HG02571 (cell line): ENCODE data around the gene UGT1A6.

Experiments used
- ATAC-seq: cut with Tn5 transposase; IDR thresholded peaks from one replicate; pipeline ENCODE4 v1.9.1; 2021; ENCODE audit warnings: mild to moderate bottlenecking, moderate library complexity; ENCODE audit not compliant: unreplicated experiment

UGT1A6 gene

DNA sequence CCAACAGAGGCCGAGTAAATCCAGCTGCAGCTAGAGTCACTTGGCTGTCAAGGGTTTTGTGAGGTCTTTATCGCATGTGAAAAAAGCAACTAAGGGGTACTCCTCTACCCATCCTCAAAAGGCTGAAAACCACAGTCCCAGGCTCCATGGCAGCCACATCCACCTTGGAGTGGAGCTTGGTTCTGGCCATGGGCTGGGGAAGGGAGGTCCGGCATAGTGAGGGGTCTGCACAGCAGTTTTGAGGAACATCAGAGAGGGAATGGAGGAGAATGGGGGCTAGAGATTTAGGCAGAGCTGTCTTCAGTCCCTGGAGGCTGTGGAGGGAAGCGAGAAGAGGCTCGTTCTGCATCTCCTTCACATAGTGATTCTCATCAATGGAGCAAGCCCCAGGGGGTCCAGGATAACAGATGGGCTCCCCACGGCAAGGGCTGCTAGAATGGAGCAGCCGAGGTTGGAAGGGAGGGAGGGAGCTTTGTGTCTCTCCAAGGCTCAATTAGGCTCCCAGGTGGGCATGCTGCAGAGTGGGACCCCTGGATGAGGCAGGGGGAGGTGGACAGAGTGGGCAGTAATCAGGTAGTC is 106.5 kb downstream of the UGT1A6 start:
- no peak for ATAC-seq

DNA sequence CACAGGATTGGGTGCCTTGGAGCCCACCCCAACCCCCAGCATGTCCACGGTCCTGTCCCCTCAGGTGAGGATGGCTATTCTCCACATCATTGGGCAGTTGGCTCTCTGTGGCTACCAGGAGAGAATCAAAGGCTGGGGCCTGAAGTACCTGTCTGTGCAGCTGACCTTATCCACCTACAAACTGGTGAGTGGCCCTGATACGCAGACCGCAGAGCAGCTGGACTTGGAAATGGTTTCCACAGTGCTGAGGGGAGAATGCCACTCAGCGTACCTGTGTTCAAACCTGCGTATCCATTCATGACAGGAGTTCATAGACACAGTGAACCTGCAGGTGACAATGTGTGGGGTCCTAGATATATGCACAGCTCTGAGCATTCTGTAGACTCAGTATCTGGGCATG is 107.0 kb downstream of the UGT1A6 start:
- no peak for ATAC-seq

- no peak for ATAC-seq
Observed at GRCh38 chr2:233800208-233800607, 107.5 kb downstream of the UGT1A6 start.

GRCh38 chr2:233801357-233802131 is 108.9 kb downstream of the UGT1A6 start:
- ATAC-seq, result no peak

DNA sequence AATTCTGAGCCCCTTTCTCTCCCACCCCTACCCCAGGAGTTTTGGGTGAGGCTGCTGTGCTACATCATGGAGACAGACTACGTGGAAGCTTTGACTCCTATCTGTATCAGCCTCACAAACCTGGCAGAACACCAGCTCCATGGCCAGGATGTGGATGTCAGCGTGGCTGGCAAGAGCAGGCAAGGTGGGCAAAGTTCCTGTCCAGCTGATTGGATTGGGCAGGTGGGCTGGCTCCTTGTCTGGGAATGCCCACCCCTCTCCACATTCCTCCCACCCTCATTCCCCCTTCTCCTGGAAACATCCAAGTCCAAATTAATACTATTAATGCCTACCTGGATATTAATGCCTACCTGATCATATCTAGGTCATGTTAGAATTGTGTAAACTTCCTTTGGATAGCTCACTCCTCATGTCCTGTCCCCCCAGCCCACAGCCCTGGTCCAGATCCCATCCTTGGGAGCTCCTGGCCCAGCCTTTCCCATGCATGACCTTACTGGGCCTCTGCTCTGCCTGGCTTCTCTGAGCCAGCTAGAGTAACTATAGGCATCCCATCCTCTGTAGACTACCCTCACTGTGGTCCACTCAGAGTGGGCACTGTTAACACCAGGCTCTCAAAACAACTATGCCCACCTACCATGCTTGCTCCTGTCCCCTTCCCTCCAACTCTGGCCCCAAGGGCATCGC is 109.6 kb downstream of the UGT1A6 start:
- ATAC-seq, result no peak

GRCh38 chr2:233803292-233803911 is 110.7 kb downstream of the UGT1A6 start:
- ATAC-seq, result no peak

DNA sequence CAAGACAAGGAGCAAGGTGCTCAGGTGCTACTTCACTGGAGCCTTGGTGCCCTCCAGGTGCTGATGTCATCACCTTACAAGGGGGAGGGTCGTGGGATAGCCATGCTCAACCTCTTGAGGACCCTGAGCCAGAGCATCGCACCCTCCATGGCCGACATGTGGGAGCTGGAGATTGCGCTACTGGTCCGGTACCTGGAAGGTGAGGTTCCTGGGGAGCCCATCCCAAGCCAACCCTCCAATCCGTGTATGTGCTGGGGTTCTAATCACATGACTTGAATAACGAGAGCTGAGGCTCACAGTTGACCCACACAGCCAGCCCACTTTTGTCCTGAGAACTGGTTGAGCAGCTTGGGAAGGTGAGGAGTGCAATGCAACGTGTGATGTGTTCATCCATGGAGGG is 111.3 kb downstream of the UGT1A6 start:
- no peak for ATAC-seq

DNA sequence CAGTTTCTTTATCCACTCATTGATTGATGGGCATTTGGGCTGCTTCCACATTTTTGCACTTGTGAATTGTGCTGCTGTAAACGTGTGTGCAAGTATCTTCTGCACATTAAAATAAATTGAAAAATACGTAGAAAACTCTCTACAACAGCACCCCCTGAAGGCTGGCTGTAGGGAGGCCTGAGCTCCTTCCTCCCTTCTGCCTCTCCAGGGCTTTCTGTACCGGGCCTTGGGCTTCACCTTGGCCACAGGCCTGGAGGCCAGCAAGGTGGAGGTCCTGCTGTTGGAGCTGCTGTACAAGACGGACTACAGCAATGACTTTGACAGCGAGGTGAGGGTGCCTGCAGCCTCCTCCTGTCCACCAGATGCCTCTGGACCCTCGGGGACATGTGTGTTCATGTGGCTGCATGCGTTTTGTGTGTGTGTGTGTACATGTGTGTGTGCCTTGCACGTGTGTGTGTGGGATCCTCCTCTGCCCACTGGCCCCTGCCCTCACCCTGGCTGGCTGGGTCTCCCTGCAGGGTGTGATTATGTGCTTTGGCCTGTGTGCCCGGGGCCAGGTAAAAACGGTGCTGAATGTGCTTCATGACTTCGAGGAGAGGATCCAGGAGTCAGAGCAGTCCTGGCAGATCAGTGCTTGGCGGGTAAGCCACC is 114.7 kb downstream of the UGT1A6 start:
- ATAC-seq, result no peak

DNA sequence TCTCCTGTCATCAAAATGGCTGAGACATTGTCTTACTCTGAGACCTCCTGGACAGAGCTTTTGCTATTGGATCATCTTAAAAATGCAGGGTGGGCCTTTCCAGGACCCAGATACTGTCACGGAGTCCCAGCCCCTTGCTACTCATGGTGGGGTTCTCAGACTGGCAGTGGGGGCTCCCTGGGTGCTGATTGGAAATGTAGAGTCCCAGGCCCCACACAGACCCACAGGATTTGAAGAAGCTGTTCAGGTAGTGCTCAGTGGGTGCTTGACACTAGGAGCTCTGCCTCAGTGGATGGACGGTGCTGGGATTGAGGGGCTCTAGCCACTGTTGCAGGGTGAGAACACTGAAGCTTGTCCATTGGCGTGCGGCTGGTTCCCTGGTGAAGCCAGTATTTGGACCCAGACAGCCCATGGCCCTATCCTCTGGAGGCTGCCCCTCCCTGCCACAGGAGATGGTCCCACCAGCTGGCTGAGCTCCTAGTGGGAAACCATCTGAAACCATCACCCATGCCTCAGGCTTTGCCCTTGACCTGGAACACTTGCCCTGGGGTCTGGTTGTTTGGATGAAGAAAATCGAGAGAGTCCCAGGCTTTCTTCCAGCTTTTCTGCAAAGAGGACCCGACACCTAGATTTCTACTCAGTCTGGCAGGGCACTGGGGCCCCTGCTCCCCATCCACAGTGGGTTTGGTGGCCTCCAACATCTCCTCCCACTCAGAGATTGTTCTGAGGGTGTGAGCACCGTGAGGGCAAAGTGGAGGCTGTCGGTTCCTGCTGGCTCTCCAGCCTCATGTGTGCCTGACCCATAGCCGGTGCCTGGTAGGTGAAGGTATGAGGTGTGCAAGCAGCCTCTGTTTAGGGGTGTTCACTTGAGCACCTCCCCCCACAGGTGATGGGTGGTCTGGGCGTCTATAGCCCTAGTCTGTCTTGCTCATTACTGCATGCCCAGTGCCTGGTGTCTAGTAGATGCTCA is 115.6 kb downstream of the UGT1A6 start:
- no peak for ATAC-seq

DNA sequence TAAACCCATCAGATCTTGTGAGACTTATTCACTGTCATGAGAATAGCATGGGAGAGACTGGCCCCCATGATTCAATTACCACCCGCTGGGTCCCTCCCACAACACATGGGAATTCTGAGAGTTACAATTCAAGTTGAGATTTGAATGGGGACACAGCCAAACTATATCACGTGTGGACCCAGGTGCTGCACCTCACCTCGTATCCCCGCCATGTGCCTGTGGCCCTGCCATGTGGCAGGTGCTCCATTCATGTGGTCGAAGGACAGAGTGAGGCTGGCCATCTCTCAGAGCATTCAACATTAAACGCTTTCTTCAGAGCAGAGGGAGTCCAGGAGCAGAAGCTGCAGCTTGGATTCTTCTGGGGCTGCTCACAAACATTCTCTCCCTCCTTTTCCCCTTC is 117.7 kb downstream of the UGT1A6 start:
- no peak for ATAC-seq

GRCh38 chr2:233811087-233811486 is 118.4 kb downstream of the UGT1A6 start:
- no peak for ATAC-seq

GRCh38 chr2:233811732-233812131 is 119.0 kb downstream of the UGT1A6 start:
- ATAC-seq, result no peak

DNA sequence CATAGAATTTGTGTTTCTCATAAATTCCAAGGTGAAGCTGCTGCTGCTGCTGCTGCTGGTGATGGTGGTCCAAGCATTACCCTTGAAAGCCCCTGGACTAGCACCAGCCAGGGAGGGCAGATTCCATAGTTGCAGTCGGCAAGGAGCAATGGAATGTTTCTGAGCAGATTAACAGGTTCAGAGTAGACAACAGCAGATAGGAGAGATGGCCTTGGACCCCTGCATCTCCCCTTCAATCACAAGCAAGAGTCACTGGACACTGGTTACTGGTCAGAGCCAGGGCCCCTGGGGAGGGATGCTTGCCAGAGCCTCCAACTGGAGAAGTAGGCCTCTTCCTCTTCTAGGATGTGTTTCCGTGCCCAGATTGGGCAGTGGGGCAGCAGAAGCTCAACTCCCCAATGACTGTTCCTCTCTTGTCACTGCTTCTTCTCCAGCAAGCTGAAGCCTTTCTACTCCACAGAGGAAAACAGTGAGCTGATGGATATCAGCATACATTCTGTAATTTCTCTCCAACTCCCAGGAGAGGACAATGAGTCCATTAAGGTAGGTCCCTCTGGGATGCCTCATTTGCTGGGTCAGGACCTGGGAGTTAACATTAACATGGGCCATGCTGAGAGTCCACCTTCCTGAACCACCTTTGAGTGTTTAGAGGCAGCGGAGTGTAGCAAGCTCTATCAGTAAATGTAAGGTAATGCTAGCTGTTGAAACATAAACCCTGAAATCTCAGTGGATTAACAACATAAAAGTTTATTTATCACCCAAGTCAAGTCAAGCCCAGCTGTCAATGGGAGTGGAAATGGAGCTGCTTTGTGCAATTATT is 120.8 kb downstream of the UGT1A6 start:
- no peak for ATAC-seq

DNA sequence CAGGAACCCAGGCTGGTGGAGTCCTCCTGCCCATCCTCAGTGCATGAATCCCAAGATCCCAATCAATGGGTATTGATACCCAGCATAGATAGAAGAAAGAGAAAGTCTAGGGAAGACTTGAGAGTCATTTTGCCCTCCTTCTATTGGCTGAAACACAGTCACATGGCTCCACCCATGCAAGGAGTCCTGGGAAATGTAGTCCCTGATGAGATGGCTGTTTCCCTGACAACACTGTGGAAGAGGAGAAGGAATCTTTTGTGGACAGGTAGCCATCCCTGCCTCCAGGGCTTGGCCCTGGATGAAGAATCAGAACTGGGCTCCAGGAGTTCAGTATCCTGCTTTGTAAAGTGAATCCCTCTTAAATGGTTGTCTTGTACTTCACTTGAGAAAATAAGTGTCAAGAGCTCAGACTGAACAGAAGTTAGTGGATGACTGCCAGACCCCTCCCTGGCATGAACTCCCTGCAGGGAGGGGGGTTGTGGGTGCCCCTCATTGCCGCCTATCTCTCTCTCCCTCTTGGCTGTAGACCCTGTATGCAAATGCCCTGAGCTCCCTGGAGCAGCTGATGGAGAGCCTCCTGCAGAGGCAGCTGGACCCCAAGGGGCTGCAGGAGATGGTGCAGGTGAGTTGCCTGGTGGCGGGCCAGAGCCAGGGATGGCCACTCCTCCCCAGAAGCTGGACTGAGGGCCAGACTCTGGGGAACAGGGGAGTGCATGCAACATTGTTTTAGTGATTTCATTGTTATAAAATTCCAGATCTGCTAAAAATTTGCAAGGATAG is 121.6 kb downstream of the UGT1A6 start:
- no peak for ATAC-seq

GRCh38 chr2:233815861-233816260 is 123.2 kb downstream of the UGT1A6 start:
- no peak for ATAC-seq

DNA sequence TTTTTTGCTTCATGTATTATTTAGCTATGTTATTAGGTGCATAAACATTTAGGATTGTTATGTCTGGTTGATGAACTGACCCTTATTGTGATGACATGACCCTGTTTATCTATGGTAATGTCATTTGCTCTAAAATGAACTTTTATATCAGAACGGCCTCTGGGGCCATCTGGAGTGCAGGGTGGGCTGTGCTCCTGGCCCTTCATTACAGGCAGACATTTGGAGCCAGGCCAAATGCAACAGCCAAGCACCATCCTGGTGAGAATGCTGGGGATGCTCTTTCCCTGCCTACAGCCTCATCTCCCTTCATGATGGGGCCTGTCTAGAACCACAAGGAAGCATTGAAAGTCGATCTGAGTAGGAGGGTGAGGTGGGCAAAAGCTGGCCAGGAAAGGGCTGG is 123.6 kb downstream of the UGT1A6 start:
- ATAC-seq, result no peak

- no peak for ATAC-seq
Observed at GRCh38 chr2:233816771-233817170, 124.1 kb downstream of the UGT1A6 start.

- ATAC-seq, result no peak
Observed at GRCh38 chr2:233817361-233817911, 124.7 kb downstream of the UGT1A6 start.
